Spleen (tissue), 11 donors: Measurements from ENCODE around the gene DENND1A. TPM values are rescaled to one million over a fixed set of nuclear protein-coding genes. Genes with fewer than 3 reads are reported as not detected.

Experiments used
- DNase-seq: peaks from one replicate; pipeline ENCODE4 v3.0.0-alpha.2; 2020
- H3K27ac ChIP-seq, 8 donors: fragments of 200-600 bp; sonication (generic) in 7 of 8; 1 replicate in 4 of 8; 2 replicates in 4 of 8; pipeline versions ENCODE4 v1.5.0 to v1.8.0; 2016 to 2021; ENCODE audit warnings: inconsistent platforms in 4 of 8, mild to moderate bottlenecking in 4 of 8, moderate library complexity in 1 of 8
- H3K27me3 ChIP-seq, 7 donors: fragments of 200-600 bp; sonication (generic) in 6 of 7; replicated peaks in 1 of 7; 1 replicate in 4 of 7; 2 replicates in 3 of 7; pipeline versions ENCODE4 v1.5.0 to v1.8.0; 2016 to 2021; ENCODE audit warnings: inconsistent platforms in 3 of 7, mild to moderate bottlenecking in 1 of 7
- H3K36me3 ChIP-seq, 6 donors: fragments of 200-600 bp; sonication (generic) in 5 of 6; 1 replicate in 4 of 6; 2 replicates in 2 of 6; pipeline versions ENCODE4 v1.5.0 to v1.8.0; 2016 to 2021; ENCODE audit warnings: inconsistent platforms in 2 of 6
- H3K4me1 ChIP-seq, 6 donors: fragments of 200-600 bp; sonication (generic) in 5 of 6; 1 replicate in 3 of 6; 2 replicates in 3 of 6; pipeline versions ENCODE4 v1.5.0 to v1.8.0; 2016 to 2021; ENCODE audit warnings: inconsistent platforms in 3 of 6
- H3K4me3 ChIP-seq, 8 donors: fragments of 200-600 bp; sonication (generic) in 7 of 8; 1 replicate in 4 of 8; 2 replicates in 4 of 8; pipeline versions ENCODE4 v1.5.0 to v1.8.0; 2016 to 2021; ENCODE audit warnings: inconsistent platforms in 4 of 8, mild to moderate bottlenecking in 4 of 8, moderate library complexity in 2 of 8
- H3K9me3 ChIP-seq, 8 donors: fragments of 200-600 bp; sonication (generic) in 7 of 8; 1 replicate in 4 of 8; 2 replicates in 4 of 8; pipeline versions ENCODE4 v1.5.0 to v1.8.0; 2016 to 2021; ENCODE audit warnings: inconsistent platforms in 4 of 8
- POLR2A ChIP-seq, 3 donors: fragments of 450-650 bp; IDR thresholded peaks; one replicate each; pipeline ENCODE4 v1.5.1; 2017; ENCODE audit warnings: antibody characterized with exemption in 3 of 3, mild to moderate bottlenecking in 1 of 3
- POLR2AphosphoS5 ChIP-seq, 3 donors: sonication (generic); formaldehyde crosslinking; IDR thresholded peaks; one replicate each; pipeline ENCODE4 v1.5.1; 2017; ENCODE audit warnings: antibody characterized with exemption in 3 of 3
- WGBS, 5 donors: extraction: QIAGEN DNeasy Blood & Tissue Kit in 3 of 5; methylation state at CpG; one replicate each; pipeline versions ENCODE4 v1.1.5 to v1.1.7; 2013 to 2018; 5-methylcytosine and 5-hydroxymethylcytosine counted together
- intact Hi-C: fragments of 100-400 bp; cut with DNase I; formaldehyde crosslinking; loops from one replicate; pipeline ENCODE4 v1.15.0; 2023; ENCODE audit warnings: low total_unique reads
- polyA plus RNA-seq, 3 donors: library from polyadenylated mRNA; stranded (reverse); fragments of 200-250 nt; gene quantifications; one replicate each; pipeline ENCODE4 v1.2.1, GENCODE V29; 2013
- total RNA-seq, 7 donors: library from RNA; depleted of rRNA in 3 of 7; stranded (reverse); fragments of >200 nt in 3 of 7; fragmentation: NEBNext Ultra II Directional in 4 of 7; extraction: Animal tissue kit (Norgen Biotek cat#: 25700) in 4 of 7; gene quantifications; one replicate each; pipeline versions ENCODE4 v1.1.0 to v1.2.1, GENCODE V29; 2016 to 2021
- TF ChIP-seq, protein P1 (sequence below), 11 experiments: fragments of 200-600 bp in 7 of 11; fragments of 450-650 bp in 4 of 11; sonication (generic) in 4 of 11; IDR thresholded peaks in 8 of 11; conservative IDR thresholded peaks in 3 of 11; 1 replicate in 7 of 11; 2 replicates in 4 of 11; pipeline versions ENCODE4 v1.4.0 to v1.8.0; 2016 to 2021; ENCODE audit warnings: antibody characterized with exemption in 11 of 11, inconsistent platforms in 4 of 11, mild to moderate bottlenecking in 1 of 11
- donor health status: healthy with polysubstance abuse.
- donor health status: DM: no; HTN: no; CAD: no; lungs with moderate emphysema.
- donor health status: DM: no; HTN: no; CAD: no.
- donor health status: Bipolar disorder and iron deficiency.
- donor health status: healthy.
- donor health status: DM: no; HTN: no; CAD: no.
- donor health status: DM: yes; HTN: yes; CAD: no.

Gene DENND1A
- total and polyA plus RNA-seq, 10 donors, result 5.4 to 59.3 (median 48.8) TPM

DNA sequence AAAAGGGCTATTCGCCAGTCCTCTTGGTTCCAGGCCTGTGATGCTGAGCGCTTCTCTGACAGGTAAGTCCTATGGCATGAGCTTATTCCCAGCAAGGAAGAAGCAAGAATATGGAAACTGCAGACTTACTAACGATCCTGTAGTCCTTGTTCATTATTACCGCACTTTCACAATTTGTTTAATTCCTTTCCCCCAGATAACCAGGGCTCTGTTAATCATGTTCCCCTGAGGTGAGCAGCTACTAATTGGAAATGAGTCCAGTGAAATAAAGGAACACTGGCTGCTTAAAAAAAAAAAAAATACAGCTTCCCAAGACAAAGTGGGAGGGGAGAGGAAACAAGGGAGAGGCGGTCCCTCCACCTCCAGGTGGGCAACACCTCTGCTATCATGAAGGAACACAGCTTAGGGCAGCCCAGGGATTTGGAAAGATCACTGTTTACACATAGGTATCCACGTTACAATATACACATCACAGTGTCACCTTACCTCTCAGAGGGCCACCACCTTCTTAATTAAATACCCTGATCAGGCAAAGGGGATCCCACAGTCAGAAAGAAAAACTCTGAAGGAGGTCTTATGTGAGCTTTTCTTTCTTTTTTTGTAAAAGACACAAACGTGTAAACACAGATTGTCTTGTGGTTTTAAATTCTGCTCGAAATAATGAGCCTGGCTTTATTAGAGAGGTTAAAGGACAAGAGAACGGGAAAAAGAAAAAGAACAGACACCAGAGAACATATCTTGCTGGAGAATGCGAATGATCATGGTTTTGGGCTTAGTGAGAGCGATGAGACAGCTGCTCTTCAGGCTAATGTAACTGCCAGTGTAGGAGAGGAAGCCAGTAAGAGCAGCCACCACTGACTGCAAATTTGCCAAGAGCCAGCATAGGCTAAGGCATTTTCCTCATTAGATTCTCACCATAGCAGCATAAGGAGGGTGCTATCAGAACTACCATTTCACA, 315.3 kb downstream of the DENND1A start:
- no peak for DNase-seq
- intact Hi-C loops, result no loop called here
- 90 to 95% (median 93%) methylated on average over 11 of the region's 11 CpGs for WGBS, 5 donors
- Histone ChIP-seq H3K27me3 (no peaks in the 10 kb centered on the region), H3K4me1 (peaks cover 0 to 5% (median 0%) of the 10 kb centered on the region in 6 donors), H3K4me3 (no peak overlapping the region), H3K36me3 (peaks cover 0 to 39% (median 0%) of the 10 kb centered on the region in 6 donors), H3K9me3 (no peaks in the 10 kb centered on the region), H3K27ac (no peak overlapping the region)
- TF ChIP-seq POLR2AphosphoS5 (IDR thresholded peaks at IDR 0.05) (no peak), POLR2A (IDR thresholded peaks at IDR 0.05) (no peak)
- TF ChIP-seq, protein P1, sequence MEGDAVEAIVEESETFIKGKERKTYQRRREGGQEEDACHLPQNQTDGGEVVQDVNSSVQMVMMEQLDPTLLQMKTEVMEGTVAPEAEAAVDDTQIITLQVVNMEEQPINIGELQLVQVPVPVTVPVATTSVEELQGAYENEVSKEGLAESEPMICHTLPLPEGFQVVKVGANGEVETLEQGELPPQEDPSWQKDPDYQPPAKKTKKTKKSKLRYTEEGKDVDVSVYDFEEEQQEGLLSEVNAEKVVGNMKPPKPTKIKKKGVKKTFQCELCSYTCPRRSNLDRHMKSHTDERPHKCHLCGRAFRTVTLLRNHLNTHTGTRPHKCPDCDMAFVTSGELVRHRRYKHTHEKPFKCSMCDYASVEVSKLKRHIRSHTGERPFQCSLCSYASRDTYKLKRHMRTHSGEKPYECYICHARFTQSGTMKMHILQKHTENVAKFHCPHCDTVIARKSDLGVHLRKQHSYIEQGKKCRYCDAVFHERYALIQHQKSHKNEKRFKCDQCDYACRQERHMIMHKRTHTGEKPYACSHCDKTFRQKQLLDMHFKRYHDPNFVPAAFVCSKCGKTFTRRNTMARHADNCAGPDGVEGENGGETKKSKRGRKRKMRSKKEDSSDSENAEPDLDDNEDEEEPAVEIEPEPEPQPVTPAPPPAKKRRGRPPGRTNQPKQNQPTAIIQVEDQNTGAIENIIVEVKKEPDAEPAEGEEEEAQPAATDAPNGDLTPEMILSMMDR (IDR thresholded peaks at IDR 0.05 in 8 of 11, conservative IDR thresholded peaks at IDR 0.05 in 3 of 11), result no peak

DNA sequence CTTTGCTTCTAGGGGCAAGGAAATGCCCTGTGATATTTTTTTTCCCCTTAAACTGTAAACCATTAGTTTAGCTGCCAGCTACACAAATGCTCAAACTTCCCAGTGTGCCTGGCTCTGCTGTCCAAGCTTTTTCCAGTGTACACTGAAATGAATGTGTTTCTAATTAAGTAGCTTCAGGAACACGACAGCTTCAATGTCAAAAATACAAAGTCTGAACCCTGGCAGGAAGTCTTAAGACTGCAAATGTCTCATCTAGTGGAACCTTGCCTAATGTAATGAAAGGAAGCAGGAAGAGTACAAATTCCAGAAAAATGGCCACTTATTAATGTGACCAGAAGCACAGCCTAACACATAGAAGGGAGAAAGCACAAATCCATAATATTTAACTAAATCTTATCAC, 318.7 kb downstream of the DENND1A start:
- Histone ChIP-seq H3K27ac (peak overlapping the region in 1 of 8 donors; percentile 6), H3K27me3 (no peaks in the 10 kb centered on the region), H3K4me3 (no peak overlapping the region), H3K36me3 (peaks cover 0 to 43% (median 0%) of the 10 kb centered on the region in 6 donors), H3K9me3 (no peaks in the 10 kb centered on the region), H3K4me1 (peaks cover 0 to 23% (median 5%) of the 10 kb centered on the region in 6 donors)
- WGBS, 5 donors, result 48 to 63% (median 52%) methylated on average over 1 of the region's 1 CpG
- intact Hi-C loops, result no loop called here
- no peak for DNase-seq
- TF ChIP-seq, protein P1 (IDR thresholded peaks at IDR 0.05 in 8 of 11, conservative IDR thresholded peaks at IDR 0.05 in 3 of 11), result no peak
- TF ChIP-seq POLR2A (IDR thresholded peaks at IDR 0.05), result no peak
- TF ChIP-seq POLR2AphosphoS5 (IDR thresholded peaks at IDR 0.05), result no peak

DNA sequence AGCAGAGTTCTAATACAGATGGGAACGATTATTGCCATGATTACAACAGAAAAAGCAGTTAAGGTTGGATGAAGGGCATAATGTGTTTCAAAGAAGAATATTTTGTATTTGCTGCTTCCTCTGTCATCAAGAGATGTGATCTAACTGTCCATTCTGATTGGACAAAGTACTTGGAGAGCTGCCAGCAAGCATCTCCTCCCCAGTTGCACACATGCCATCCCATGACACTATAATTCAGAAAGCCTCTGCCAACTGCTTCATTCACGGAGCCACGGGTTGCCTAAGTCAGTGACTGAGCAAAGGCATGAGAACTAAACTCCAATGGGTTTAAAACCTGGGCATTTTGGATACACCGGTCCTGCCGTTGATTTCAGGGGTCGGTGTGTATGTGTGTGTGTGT, 320.1 kb downstream of the DENND1A start:
- peaks cover 0 to 51% (median 0%) of the 10 kb centered on the region in 6 donors for H3K36me3 ChIP-seq
- H3K27me3 ChIP-seq, result no peaks in the 10 kb centered on the region
- H3K4me3 ChIP-seq, result no peak overlapping the region
- DNase-seq, result no peak
- intact Hi-C loops, result no loop called here
- no peaks in the 10 kb centered on the region for H3K9me3 ChIP-seq
- H3K27ac ChIP-seq, result no peak overlapping the region
- H3K4me1 ChIP-seq, result peaks cover 0 to 30% (median 5%) of the 10 kb centered on the region in 6 donors
- 85 to 96% (median 92%) methylated on average over 6 of the region's 6 CpGs for WGBS, 5 donors
- no peak for TF ChIP-seq POLR2A (IDR thresholded peaks at IDR 0.05)
- TF ChIP-seq, protein P1 (IDR thresholded peaks at IDR 0.05 in 8 of 11, conservative IDR thresholded peaks at IDR 0.05 in 3 of 11), result no peak
- TF ChIP-seq POLR2AphosphoS5 (IDR thresholded peaks at IDR 0.05), result no peak

DNA sequence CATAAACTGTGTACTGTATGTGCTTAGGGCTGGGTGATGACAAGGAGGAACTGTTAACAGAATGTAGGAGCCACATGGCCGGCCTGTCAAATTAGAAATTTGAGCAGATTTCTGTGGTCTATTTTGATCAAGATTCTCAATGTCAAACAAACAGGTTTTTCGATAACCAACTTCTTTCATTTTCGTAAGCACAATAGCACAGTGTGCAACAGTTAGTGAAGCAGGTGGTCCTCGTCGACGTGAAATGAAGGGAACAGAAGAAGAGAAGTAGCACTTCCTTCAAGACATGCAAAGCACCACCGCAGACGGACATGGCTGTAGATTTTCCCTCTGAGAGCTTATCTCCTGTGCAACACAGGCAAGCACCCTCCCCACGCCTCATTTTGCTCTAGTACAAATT, 321.8 kb downstream of the DENND1A start:
- peaks cover 0 to 53% (median 0%) of the 10 kb centered on the region in 6 donors for H3K36me3 ChIP-seq
- WGBS, 5 donors, result 63 to 76% (median 76%) methylated on average over 9 of the region's 9 CpGs
- no peak for DNase-seq
- H3K27ac ChIP-seq, result peak overlapping the region in 4 of 8 donors; percentile 21 to 55 (median 38)
- H3K27me3 ChIP-seq, result no peaks in the 10 kb centered on the region
- no peaks in the 10 kb centered on the region for H3K9me3 ChIP-seq
- H3K4me1 ChIP-seq, result peaks cover 0 to 30% (median 5%) of the 10 kb centered on the region in 6 donors
- no peak overlapping the region for H3K4me3 ChIP-seq
- peak in 1 of 3 donors; percentile 20 for TF ChIP-seq POLR2AphosphoS5 (IDR thresholded peaks at IDR 0.05)
- no peak for TF ChIP-seq POLR2A (IDR thresholded peaks at IDR 0.05)
- intact Hi-C loops, result no loop called here
